ENCODE results near the gene BRINP1.

BRINP1 gene

GRCh38 chr9:119313846-119314245, 55.4 kb downstream of the BRINP1 start:
- no peak overlapping the region for H3K4me3 ChIP-seq (ENCODE audit: low read length)
- no peak for TF ChIP-seq CTCF (conservative IDR thresholded peaks at IDR 0.05; ENCODE audit: low read depth, low read length)
- no peak for DNase-seq (ENCODE audit: low read depth)

GRCh38 chr9:119310741-119311140, 58.5 kb downstream of the BRINP1 start:
- H3K4me3 ChIP-seq (ENCODE audit: low read length): no peak overlapping the region
- no peak for DNase-seq (ENCODE audit: low read depth)
- no peak for TF ChIP-seq CTCF (conservative IDR thresholded peaks at IDR 0.05; ENCODE audit: low read depth, low read length)

GRCh38 chr9:119307471-119307870, 61.8 kb downstream of the BRINP1 start:
- no peak overlapping the region for H3K4me3 ChIP-seq (ENCODE audit: low read length)
- no peak for TF ChIP-seq CTCF (conservative IDR thresholded peaks at IDR 0.05; ENCODE audit: low read depth, low read length)
- DNase-seq (ENCODE audit: low read depth): no peak

GRCh38 chr9:119304555-119304954, 64.7 kb downstream of the BRINP1 start:
- no peak for DNase-seq (ENCODE audit: low read depth)
- no peak overlapping the region for H3K4me3 ChIP-seq (ENCODE audit: low read length)
- TF ChIP-seq CTCF (conservative IDR thresholded peaks at IDR 0.05; ENCODE audit: low read depth, low read length): no peak

GRCh38 chr9:119302988-119303698, 66.1 kb downstream of the BRINP1 start:
- DNase-seq (ENCODE audit: low read depth): no peak
- no peak for TF ChIP-seq CTCF (conservative IDR thresholded peaks at IDR 0.05; ENCODE audit: low read depth, low read length)
- H3K4me3 ChIP-seq (ENCODE audit: low read length): no peak overlapping the region

- DNase-seq (ENCODE audit: low read depth): no peak
- H3K4me3 ChIP-seq (ENCODE audit: low read length): no peak overlapping the region
- TF ChIP-seq CTCF (conservative IDR thresholded peaks at IDR 0.05; ENCODE audit: low read depth, low read length): no peak
Observed at GRCh38 chr9:119298076-119298853, 71.0 kb downstream of the BRINP1 start.

- DNase-seq (ENCODE audit: low read depth): no peak
- TF ChIP-seq CTCF (conservative IDR thresholded peaks at IDR 0.05; ENCODE audit: low read depth, low read length): no peak
- H3K4me3 ChIP-seq (ENCODE audit: low read length): no peak overlapping the region
Observed at GRCh38 chr9:119291554-119291953, 77.7 kb downstream of the BRINP1 start.
